Stimulated activated CD4-positive, alpha-beta T cell treated with anti-CD3 and anti-CD28 coated beads, Interleukin-15, amount 100 ng/mL, for 1 hour (primary cell): ENCODE data around the gene PTPRN2.

ENCODE experiments used
- DNase-seq, 2 donors: peaks; one replicate each; pipeline ENCODE4 v3.0.0-alpha.2; 2020; ENCODE audit warnings: low read depth in 1 of 2, low spot score in 1 of 2

Gene PTPRN2

DNA sequence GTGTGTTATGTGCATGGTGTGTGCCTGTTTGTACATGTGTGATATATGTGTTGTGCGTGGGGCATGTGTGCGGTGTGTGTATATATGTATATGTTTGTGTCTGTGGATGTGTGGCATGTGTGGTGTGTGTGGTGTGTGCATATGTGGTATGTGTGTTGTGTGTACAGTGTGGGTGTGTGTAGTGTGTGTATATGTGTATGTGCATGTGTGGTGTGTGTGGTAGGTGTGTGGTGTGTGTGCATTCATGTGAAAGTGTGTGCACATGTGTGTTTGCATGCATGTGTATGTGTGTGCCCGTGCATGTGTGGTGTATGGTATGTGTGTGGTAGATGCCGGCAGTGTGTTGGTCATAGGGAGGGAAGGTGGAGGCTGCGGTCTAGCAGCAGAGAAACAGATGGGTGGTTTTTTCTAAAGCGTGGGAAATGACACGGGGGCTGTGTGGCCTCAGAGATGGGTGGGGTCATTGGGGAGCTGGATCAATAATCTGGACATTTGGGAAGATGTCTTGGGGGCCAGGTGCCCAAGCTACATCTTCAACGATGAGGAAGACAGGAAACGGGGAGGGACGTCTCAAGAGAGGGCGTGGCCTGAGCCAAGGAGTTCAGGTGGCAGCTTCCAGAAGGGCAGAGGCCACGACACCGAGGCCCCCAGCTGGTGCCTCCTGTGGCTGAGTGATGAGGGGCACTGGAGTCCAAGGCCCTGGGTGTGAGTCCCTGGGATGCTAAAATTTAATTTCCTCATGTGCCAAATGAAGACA, 769.5 kb downstream of the PTPRN2 start:
- no peak for DNase-seq

DNA sequence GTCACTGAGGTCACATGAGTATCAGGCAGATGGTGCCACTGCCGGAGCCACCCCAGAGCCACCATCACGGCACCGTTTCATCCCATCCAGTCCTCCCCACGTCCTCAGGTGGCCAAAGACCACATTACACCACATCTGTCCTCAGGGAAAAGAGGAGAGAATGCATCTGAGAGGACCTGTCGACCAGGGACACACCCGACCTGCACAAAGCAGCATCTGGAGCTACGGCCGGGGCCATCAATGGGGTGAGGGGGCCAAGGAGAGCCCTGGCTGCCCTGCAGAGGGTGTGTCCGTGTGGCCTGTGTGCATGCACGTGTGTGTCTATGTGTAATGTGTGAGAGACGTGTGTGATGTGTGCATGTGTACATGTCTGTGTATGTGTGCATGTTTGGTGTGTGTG, 770.2 kb downstream of the PTPRN2 start:
- no peak for DNase-seq

DNA sequence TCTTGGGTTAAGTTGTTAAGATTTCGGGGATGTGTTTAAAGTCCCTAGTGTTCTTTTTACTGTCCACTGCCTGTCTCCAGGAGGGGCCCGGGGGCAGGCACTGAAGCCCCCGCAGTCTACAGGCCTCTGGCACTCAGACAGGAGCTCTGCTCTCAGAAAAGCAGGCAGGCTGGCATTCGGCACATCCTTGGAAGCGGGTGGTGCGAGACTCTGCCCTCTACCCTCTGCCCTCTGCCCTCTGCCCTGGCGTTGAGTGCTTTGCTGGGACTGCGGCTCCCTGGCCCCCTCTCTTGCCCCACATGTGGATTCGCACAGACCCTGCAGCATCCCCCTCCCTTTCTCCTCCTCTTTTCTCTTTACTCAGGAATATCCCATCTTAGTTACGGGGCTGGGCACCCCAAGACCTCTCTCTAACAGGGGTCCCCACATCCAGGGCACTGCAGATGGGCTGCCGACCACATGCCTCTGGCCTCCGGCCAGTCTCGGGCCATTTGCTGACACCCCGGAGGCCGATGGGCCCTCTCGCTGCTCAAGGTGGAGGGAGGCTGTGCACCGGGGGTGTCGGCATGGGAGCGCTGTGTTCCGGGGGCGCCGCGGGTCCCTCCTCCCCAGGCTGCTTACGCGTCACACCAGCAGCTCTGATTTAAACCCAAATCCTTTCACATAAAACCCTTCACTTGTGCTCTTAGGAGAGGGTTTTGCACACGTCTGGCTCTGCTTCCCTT, 770.9 kb downstream of the PTPRN2 start:
- DNase-seq = no peak

GRCh38 chr7:157816086-157816485, 771.5 kb downstream of the PTPRN2 start:
- no peak for DNase-seq

DNA sequence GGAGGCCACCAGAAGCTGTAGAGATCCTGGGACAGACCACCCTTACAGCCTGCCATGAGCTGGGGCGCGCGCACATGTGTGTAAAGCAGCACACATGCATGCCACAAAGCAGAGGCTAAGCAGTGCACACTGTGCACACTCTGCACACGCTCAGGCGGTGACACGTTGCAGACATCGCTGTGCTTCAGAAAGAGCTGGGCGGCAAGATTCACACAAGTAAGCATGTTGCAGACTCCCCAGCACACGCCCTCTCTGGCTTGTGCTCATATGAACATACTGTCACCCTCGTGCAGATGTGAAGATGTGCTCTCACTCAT, 772.0 kb downstream of the PTPRN2 start:
- DNase-seq = no peak

- DNase-seq = no peak
Observed at GRCh38 chr7:157814931-157815705, 772.5 kb downstream of the PTPRN2 start.

DNA sequence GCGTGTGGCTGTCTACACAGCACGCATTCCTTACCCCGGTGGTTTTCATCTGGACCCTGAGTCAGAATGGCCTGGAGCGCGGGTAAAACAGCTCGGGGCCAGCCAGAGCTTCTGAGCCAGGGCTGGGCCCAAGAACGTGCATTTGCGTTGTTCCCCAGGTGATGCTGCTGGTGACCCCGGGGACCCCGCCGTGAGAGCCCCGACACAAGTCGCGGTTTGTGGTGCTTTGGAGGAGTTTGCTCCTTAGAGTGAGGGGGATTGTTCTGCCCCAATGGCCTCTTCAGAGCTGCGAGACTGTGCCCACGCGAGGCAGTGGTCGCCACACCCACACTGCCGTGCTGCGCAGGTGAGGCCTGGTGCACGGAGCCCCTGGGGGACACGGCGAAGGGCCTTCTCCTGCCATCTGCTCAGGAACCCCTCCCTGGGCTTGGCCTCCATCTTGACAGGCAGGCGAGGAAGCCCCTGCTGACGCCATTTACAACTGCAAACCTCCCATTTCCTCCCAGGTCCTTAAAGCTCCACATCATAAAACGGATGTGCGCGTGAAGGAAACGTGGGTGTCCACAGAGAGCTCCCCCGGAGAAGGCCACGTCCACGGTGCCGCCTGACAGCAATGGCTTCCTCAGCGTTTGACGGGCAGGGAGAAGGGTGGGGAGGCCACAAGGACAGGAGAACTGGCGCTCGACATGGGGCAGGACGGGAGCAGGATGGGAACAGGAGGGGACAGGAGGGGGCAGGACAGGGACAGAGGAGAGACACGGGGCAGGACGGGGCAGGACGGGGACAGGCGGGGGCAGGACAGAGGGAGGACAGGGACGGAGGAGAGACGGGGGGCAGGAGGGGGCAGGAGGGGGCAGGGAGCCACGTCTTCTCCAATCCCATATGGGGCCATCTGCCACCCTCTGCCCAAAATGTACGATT, 773.6 kb downstream of the PTPRN2 start:
- no peak for DNase-seq

DNA sequence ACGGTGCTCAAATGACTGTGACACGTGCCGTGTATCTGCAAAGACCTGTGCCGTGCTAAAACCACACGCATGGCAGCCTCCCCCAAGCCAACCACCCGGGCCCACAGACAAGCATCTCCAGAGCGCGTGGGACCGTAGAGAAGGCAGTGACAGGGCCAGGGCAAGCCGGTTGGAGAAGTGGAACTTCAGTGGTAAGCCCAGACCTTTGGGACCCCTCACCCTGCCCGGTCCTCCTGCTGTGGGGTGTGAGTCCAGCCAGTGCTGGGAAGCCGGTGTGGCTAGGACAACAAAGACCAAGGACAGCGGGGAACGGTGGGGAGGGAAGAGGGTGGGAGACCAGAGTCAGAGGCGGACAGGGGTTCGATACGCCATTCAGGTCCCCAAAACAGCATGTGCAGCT, 774.6 kb downstream of the PTPRN2 start:
- no peak for DNase-seq

- no peak for DNase-seq
Observed at GRCh38 chr7:157811946-157812345, 775.7 kb downstream of the PTPRN2 start.

- no peak for DNase-seq
Observed at GRCh38 chr7:157809863-157810851, 777.5 kb downstream of the PTPRN2 start.

DNA sequence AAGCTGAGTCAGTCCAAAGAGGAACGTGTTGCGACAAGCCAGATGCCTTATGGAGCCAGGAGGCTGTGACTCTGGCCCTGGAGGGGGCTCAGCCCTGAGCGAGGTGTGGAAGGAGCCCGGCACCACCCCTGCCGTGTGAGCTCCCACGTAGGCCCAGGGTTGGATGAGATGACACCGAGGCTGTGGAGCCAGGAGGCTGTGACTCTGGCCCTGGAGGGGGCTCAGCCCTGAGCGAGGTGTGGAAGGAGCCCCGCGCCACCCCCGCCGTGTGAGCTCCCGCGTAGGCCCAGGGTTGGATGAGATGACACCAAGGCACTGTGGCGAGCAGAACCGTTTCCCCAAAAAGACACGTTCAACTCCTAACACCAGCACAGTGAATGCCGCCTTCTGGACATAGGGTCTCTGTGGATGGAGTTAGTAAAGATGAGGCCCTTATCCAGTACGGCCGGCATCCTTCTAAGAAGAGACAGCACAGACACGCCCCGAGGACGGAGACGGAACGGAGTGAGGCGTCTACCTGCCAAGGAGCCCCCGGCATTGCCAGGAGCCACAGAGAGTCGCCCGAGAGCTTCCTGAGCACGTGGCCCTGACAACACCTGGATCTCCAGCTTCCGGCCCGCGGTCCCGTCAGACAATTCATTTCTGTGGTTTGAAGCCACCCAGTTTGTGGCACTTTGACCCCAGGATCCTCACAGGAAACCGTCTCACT, 778.3 kb downstream of the PTPRN2 start:
- no peak for DNase-seq

DNA sequence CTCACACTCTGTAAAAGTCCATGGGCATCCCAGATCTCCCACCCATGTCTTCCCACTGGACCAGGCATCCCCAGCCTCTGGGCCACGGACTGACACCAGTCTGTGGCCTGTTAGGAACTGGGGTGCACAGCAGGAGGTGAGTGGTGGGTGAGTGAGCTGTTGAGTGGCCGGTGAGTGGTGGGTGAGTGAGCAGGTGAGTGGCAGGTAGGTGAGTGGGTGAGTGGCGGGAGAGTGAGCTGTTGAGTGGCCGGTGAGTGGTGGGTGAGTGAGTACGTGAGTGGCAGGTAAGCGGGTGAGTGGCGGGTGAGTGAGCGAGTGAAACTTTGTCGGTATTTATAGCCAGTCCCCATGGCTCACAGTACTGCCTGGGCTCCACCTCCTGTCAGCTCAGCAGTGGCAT, 779.6 kb downstream of the PTPRN2 start:
- no peak for DNase-seq

GRCh38 chr7:157807510-157807909, 780.1 kb downstream of the PTPRN2 start:
- DNase-seq = no peak

GRCh38 chr7:157806711-157807110, 780.9 kb downstream of the PTPRN2 start:
- DNase-seq = no peak

GRCh38 chr7:157805713-157806112, 781.9 kb downstream of the PTPRN2 start:
- DNase-seq = no peak

GRCh38 chr7:157803906-157804305, 783.7 kb downstream of the PTPRN2 start:
- DNase-seq = no peak

- DNase-seq = no peak
Observed at GRCh38 chr7:157801971-157802675, 785.5 kb downstream of the PTPRN2 start.

GRCh38 chr7:157801113-157801512, 786.5 kb downstream of the PTPRN2 start:
- no peak for DNase-seq

DNA sequence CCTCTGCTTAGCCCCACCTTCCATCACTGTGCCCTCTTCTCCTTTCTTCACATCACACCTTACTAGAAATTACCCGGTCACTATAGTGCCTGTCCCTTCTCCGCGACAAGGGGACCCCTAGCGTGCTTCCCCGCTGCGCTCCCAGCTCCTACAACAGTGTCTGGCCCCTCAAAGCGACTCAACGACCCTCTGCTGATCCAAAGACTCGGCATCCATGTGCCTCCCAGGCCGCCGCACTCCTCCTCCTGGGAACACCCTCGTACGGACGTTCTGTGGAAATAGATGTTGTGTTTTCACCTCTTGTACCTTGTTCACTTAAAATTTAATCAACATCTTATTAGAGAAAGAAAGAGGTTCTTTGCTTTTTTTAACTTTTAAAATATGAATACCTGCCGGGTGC, 787.3 kb downstream of the PTPRN2 start:
- DNase-seq = no peak
